Spleen (tissue), 11 donors: ENCODE measurements around the gene PHLDB1. TPM values are rescaled to one million over a fixed set of nuclear protein-coding genes. Genes with fewer than 3 reads are reported as not detected.

ENCODE experiments used
- DNase-seq: peaks from one replicate; pipeline ENCODE4 v3.0.0-alpha.2; 2020
- H3K27ac ChIP-seq, 8 donors: fragments of 200-600 bp; sonication (generic) in 7 of 8; 1 replicate in 4 of 8; 2 replicates in 4 of 8; pipeline versions ENCODE4 v1.5.0 to v1.8.0; 2016 to 2021; ENCODE audit warnings: inconsistent platforms in 4 of 8, mild to moderate bottlenecking in 4 of 8, moderate library complexity in 1 of 8
- H3K27me3 ChIP-seq, 7 donors: fragments of 200-600 bp; sonication (generic) in 6 of 7; replicated peaks in 1 of 7; 1 replicate in 4 of 7; 2 replicates in 3 of 7; pipeline versions ENCODE4 v1.5.0 to v1.8.0; 2016 to 2021; ENCODE audit warnings: inconsistent platforms in 3 of 7, mild to moderate bottlenecking in 1 of 7
- H3K36me3 ChIP-seq, 6 donors: fragments of 200-600 bp; sonication (generic) in 5 of 6; 1 replicate in 4 of 6; 2 replicates in 2 of 6; pipeline versions ENCODE4 v1.5.0 to v1.8.0; 2016 to 2021; ENCODE audit warnings: inconsistent platforms in 2 of 6
- H3K4me1 ChIP-seq, 6 donors: fragments of 200-600 bp; sonication (generic) in 5 of 6; 1 replicate in 3 of 6; 2 replicates in 3 of 6; pipeline versions ENCODE4 v1.5.0 to v1.8.0; 2016 to 2021; ENCODE audit warnings: inconsistent platforms in 3 of 6
- H3K4me3 ChIP-seq, 8 donors: fragments of 200-600 bp; sonication (generic) in 7 of 8; 1 replicate in 4 of 8; 2 replicates in 4 of 8; pipeline versions ENCODE4 v1.5.0 to v1.8.0; 2016 to 2021; ENCODE audit warnings: inconsistent platforms in 4 of 8, mild to moderate bottlenecking in 4 of 8, moderate library complexity in 2 of 8
- H3K9me3 ChIP-seq, 8 donors: fragments of 200-600 bp; sonication (generic) in 7 of 8; 1 replicate in 4 of 8; 2 replicates in 4 of 8; pipeline versions ENCODE4 v1.5.0 to v1.8.0; 2016 to 2021; ENCODE audit warnings: inconsistent platforms in 4 of 8
- CTCF ChIP-seq, 11 experiments: fragments of 200-600 bp in 7 of 11; fragments of 450-650 bp in 4 of 11; sonication (generic) in 4 of 11; IDR thresholded peaks in 8 of 11; conservative IDR thresholded peaks in 3 of 11; 1 replicate in 7 of 11; 2 replicates in 4 of 11; pipeline versions ENCODE4 v1.4.0 to v1.8.0; 2016 to 2021; ENCODE audit warnings: antibody characterized with exemption in 11 of 11, inconsistent platforms in 4 of 11, mild to moderate bottlenecking in 1 of 11
- POLR2A ChIP-seq, 3 donors: fragments of 450-650 bp; IDR thresholded peaks; one replicate each; pipeline ENCODE4 v1.5.1; 2017; ENCODE audit warnings: antibody characterized with exemption in 3 of 3, mild to moderate bottlenecking in 1 of 3
- POLR2AphosphoS5 ChIP-seq, 3 donors: sonication (generic); formaldehyde crosslinking; IDR thresholded peaks; one replicate each; pipeline ENCODE4 v1.5.1; 2017; ENCODE audit warnings: antibody characterized with exemption in 3 of 3
- WGBS, 5 donors: extraction: QIAGEN DNeasy Blood & Tissue Kit in 3 of 5; methylation state at CpG; one replicate each; pipeline versions ENCODE4 v1.1.5 to v1.1.7; 2013 to 2018; 5-methylcytosine and 5-hydroxymethylcytosine counted together
- intact Hi-C: fragments of 100-400 bp; cut with DNase I; formaldehyde crosslinking; loops from one replicate; pipeline ENCODE4 v1.15.0; 2023; ENCODE audit warnings: low total_unique reads
- polyA plus RNA-seq, 3 donors: library from polyadenylated mRNA; stranded (reverse); fragments of 200-250 nt; gene quantifications; one replicate each; pipeline ENCODE4 v1.2.1, GENCODE V29; 2013
- total RNA-seq, 7 donors: library from RNA; depleted of rRNA in 3 of 7; stranded (reverse); fragments of >200 nt in 3 of 7; fragmentation: NEBNext Ultra II Directional in 4 of 7; extraction: Animal tissue kit (Norgen Biotek cat#: 25700) in 4 of 7; gene quantifications; one replicate each; pipeline versions ENCODE4 v1.1.0 to v1.2.1, GENCODE V29; 2016 to 2021
- donor health status: healthy with polysubstance abuse.
- donor health status: DM: no; HTN: no; CAD: no; lungs with moderate emphysema.
- donor health status: DM: no; HTN: no; CAD: no.
- donor health status: Bipolar disorder and iron deficiency.
- donor health status: healthy.
- donor health status: DM: no; HTN: no; CAD: no.
- donor health status: DM: yes; HTN: yes; CAD: no.

PHLDB1 gene
- total and polyA plus RNA-seq, 10 donors: 13.0 to 162 (median 69.9) TPM

GRCh38 chr11:118696673-118697226 is 89.3 kb downstream of the PHLDB1 start:
- Histone ChIP-seq H3K27ac (no peak overlapping the region), H3K4me3 (no peak overlapping the region), H3K9me3 (peaks cover 0 to 9% (median 7%) of the 10 kb centered on the region in 8 donors), H3K4me1 (peaks cover 0 to 70% (median 22%) of the 10 kb centered on the region in 6 donors), H3K27me3 (no peaks in the 10 kb centered on the region), H3K36me3 (no peaks in the 10 kb centered on the region)
- no peak for DNase-seq
- intact Hi-C loops: loop anchor here (10.0 kb wide), 1 partner anchor 88 kb away; no protein-coding TSS in a partner anchor
- 82 to 93% (median 89%) methylated on average over 7 of the region's 7 CpGs for WGBS, 5 donors
- TF ChIP-seq POLR2A (IDR thresholded peaks at IDR 0.05) (no peak), POLR2AphosphoS5 (IDR thresholded peaks at IDR 0.05) (no peak), CTCF (IDR thresholded peaks at IDR 0.05 in 8 of 11, conservative IDR thresholded peaks at IDR 0.05 in 3 of 11) (no peak)

GRCh38 chr11:118697346-118697745 is 89.9 kb downstream of the PHLDB1 start:
- no peak overlapping the region for H3K27ac ChIP-seq
- no peak for DNase-seq
- H3K9me3 ChIP-seq: peaks cover 0 to 9% (median 7%) of the 10 kb centered on the region in 8 donors
- intact Hi-C loops: loop anchor here (10.0 kb wide), 1 partner anchor 87 kb away; no protein-coding TSS in a partner anchor
- H3K4me1 ChIP-seq: peaks cover 0 to 64% (median 16%) of the 10 kb centered on the region in 6 donors
- H3K36me3 ChIP-seq: no peaks in the 10 kb centered on the region
- TF ChIP-seq CTCF (IDR thresholded peaks at IDR 0.05 in 8 of 11, conservative IDR thresholded peaks at IDR 0.05 in 3 of 11) (no peak), POLR2AphosphoS5 (IDR thresholded peaks at IDR 0.05) (no peak), POLR2A (IDR thresholded peaks at IDR 0.05) (no peak)
- no peaks in the 10 kb centered on the region for H3K27me3 ChIP-seq
- 86 to 98% (median 92%) methylated on average over 8 of the region's 8 CpGs for WGBS, 5 donors
- H3K4me3 ChIP-seq: no peak overlapping the region

- Histone ChIP-seq H3K4me3 (no peak overlapping the region), H3K36me3 (no peaks in the 10 kb centered on the region), H3K4me1 (peaks cover 0 to 62% (median 11%) of the 10 kb centered on the region in 6 donors), H3K27ac (peak overlapping the region in 7 of 8 donors; percentile 34 to 85 (median 70)), H3K27me3 (no peaks in the 10 kb centered on the region), H3K9me3 (peaks cover 0 to 9% (median 7%) of the 10 kb centered on the region in 8 donors)
- TF ChIP-seq CTCF (IDR thresholded peaks at IDR 0.05 in 8 of 11, conservative IDR thresholded peaks at IDR 0.05 in 3 of 11) (no peak), POLR2AphosphoS5 (IDR thresholded peaks at IDR 0.05) (peak in 1 of 3 donors; percentile 61), POLR2A (IDR thresholded peaks at IDR 0.05) (no peak)
- intact Hi-C loops: loop anchor here (10.0 kb wide), 1 partner anchor 85 kb away; no protein-coding TSS in a partner anchor
- no peak for DNase-seq
- WGBS, 5 donors: 73 to 78% (median 75%) methylated on average over 7 of the region's 7 CpGs
These were observed 92.2 kb downstream of the PHLDB1 start for GRCh38 chr11:118699506-118700220.

- no peak for TF ChIP-seq POLR2A (IDR thresholded peaks at IDR 0.05)
- no peak for TF ChIP-seq CTCF (IDR thresholded peaks at IDR 0.05 in 8 of 11, conservative IDR thresholded peaks at IDR 0.05 in 3 of 11)
- TF ChIP-seq POLR2AphosphoS5 (IDR thresholded peaks at IDR 0.05): no peak
- Histone ChIP-seq H3K4me1 (peaks cover 7 to 52% (median 15%) of the 10 kb centered on the region in 6 donors), H3K27me3 (peaks cover 0 to 5% (median 0%) of the 10 kb centered on the region in 7 donors), H3K9me3 (peaks cover 0 to 9% (median 7%) of the 10 kb centered on the region in 8 donors), H3K4me3 (no peak overlapping the region), H3K36me3 (no peaks in the 10 kb centered on the region), H3K27ac (peak overlapping the region in 2 of 8 donors; percentile 4)
- DNase-seq: no peak
- WGBS, 5 donors: 83 to 93% (median 88%) methylated on average over 5 of the region's 5 CpGs
- intact Hi-C loops: no loop called here
These were observed 96.2 kb downstream of the PHLDB1 start for GRCh38 chr11:118703563-118704106.
